PC-9 (cell line): ENCODE measurements around the gene FAM53A.

Experiments used
- EZH2 ChIP-seq: fragments of 200-600 bp; sonication (generic); IDR thresholded peaks from 2 replicates; pipeline ENCODE4 v1.8.0; 2017; ENCODE audit warnings: antibody characterized with exemption, low read depth
- TF ChIP-seq, protein P1 (sequence below): fragments of 200-600 bp; sonication (generic); conservative IDR thresholded peaks from 2 replicates; pipeline ENCODE4 v1.6.1; 2017; ENCODE audit warnings: mixed run types, antibody characterized with exemption, mild to moderate bottlenecking, moderate library complexity

DNA sequence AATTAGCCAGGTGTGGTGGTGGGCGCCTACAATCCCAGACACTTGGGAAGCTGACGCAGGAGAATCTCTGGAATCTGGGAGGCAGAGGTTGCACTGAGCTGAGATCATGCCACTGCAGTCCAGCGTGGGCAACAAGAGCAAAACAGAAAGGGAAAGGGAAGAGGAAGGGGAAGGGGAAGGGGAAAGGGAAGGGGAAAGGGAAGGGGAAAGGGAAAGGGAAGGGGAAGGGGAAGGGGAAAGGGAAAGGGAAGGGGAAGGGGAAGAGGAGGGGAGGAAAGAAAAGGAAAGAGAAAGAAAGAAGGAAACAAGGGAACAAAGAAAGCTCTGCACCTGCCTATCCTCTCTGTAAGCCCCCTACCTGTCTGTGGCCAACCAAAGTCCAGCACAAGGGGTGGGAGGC is 35.2 kb downstream of the FAM53A start:
- TF ChIP-seq, protein P1, sequence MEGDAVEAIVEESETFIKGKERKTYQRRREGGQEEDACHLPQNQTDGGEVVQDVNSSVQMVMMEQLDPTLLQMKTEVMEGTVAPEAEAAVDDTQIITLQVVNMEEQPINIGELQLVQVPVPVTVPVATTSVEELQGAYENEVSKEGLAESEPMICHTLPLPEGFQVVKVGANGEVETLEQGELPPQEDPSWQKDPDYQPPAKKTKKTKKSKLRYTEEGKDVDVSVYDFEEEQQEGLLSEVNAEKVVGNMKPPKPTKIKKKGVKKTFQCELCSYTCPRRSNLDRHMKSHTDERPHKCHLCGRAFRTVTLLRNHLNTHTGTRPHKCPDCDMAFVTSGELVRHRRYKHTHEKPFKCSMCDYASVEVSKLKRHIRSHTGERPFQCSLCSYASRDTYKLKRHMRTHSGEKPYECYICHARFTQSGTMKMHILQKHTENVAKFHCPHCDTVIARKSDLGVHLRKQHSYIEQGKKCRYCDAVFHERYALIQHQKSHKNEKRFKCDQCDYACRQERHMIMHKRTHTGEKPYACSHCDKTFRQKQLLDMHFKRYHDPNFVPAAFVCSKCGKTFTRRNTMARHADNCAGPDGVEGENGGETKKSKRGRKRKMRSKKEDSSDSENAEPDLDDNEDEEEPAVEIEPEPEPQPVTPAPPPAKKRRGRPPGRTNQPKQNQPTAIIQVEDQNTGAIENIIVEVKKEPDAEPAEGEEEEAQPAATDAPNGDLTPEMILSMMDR, result no peak
- no peak for TF ChIP-seq EZH2
